ENCODE results near the gene ZBTB42. TPM values are rescaled to one million over a fixed set of nuclear protein-coding genes. Genes with fewer than 3 reads are reported as not detected.
"Not testable (repeated sequence)": the region's sequence is repeated elsewhere in the genome, so short reads cannot be mapped to it uniquely, and the experiment has no call there.

ZBTB42 gene
- total RNA-seq, 1 experiment from 2014 or later = 6.4 TPM

- no peak for TF ChIP-seq PRDM15 (CRISPR knock-in tag; IDR thresholded peaks at IDR 0.05)
These were observed 29.9 kb downstream of the ZBTB42 start (continued) for GRCh38 chr14:104830781-104831180.

GRCh38 chr14:104836171-104836935 lies 35.5 kb downstream of the ZBTB42 start:
- POLR2A ChIA-PET; H3K36me3 Mint-ChIP-seq; DNase-seq (ENCODE audit: low spot score); CTCF ChIA-PET; H3K27ac Mint-ChIP-seq; H3K4me3 Mint-ChIP-seq; ATAC-seq; H3K4me1 Mint-ChIP-seq: not testable (repeated sequence)
- Mint-ChIP-seq H3K27me3 (ENCODE audit: low read depth) (peaks cover 41% of the 10 kb centered on the region), H3K9me3 (peaks cover 17% of the 10 kb centered on the region; the same call in 1 of the 2 replicates)

- ATAC-seq (no peak), DNase-seq (ENCODE audit: low spot score) (no peak)
- Mint-ChIP-seq H3K27me3 (ENCODE audit: low read depth) (peaks cover 85% of the 10 kb centered on the region), H3K4me3 (no peak overlapping the region), H3K4me1 (peaks cover 13% of the 10 kb centered on the region), H3K9me3 (0 out of 2 replicates have a peak, but pooled peaks cover 10% of the 10 kb centered on the region), H3K36me3 (0 out of 2 replicates have a peak, but pooled peaks cover under 1% of the 10 kb centered on the region), H3K27ac (no peak overlapping the region)
- POLR2A ChIA-PET = no interaction called here
- CTCF ChIA-PET = interaction anchor here (8.3 kb wide), 1 partner anchor 14 kb away, joined by 68 read pairs; no protein-coding TSS in a partner anchor
- TF ChIP-seq JUN (CRISPR knock-in tag; IDR thresholded peaks at IDR 0.05) (no peak), ZMAT4 (CRISPR knock-in tag; IDR thresholded peaks at IDR 0.05) (no peak), IRF1 (CRISPR knock-in tag; IDR thresholded peaks at IDR 0.05) (no peak), SMAD4 (CRISPR knock-in tag; IDR thresholded peaks at IDR 0.05) (no peak), TP53 (CRISPR knock-in tag; IDR thresholded peaks at IDR 0.05) (no peak), E2F4 (CRISPR knock-in tag; IDR thresholded peaks at IDR 0.05; ENCODE audit: borderline replicate concordance, low read depth) (no peak), MYBL2 (CRISPR knock-in tag; IDR thresholded peaks at IDR 0.05) (no peak), ATF6 (CRISPR knock-in tag; IDR thresholded peaks at IDR 0.05) (no peak), ZNF263 (CRISPR knock-in tag; IDR thresholded peaks at IDR 0.05; ENCODE audit: low read depth) (no peak), NFYB (CRISPR knock-in tag; conservative IDR thresholded peaks at IDR 0.05; ENCODE audit: low read depth) (no peak), SP1 (CRISPR knock-in tag; conservative IDR thresholded peaks at IDR 0.05) (no peak), CDX4 (CRISPR knock-in tag; IDR thresholded peaks at IDR 0.05; ENCODE audit: borderline replicate concordance) (no peak), ZNF423 (CRISPR knock-in tag; IDR thresholded peaks at IDR 0.05) (no peak), FOXJ3 (CRISPR knock-in tag; IDR thresholded peaks at IDR 0.05; ENCODE audit: borderline replicate concordance) (no peak), AFF4 (CRISPR knock-in tag; IDR thresholded peaks at IDR 0.05; ENCODE audit: borderline replicate concordance) (no peak), ZNF512 (CRISPR knock-in tag; IDR thresholded peaks at IDR 0.05; ENCODE audit: borderline replicate concordance) (no peak)
These were observed 40.8 kb downstream of the ZBTB42 start for GRCh38 chr14:104841730-104842129.

Data from WTC11 (cell line).